SIG-M5 (cell line): Measurements from ENCODE around the gene OR5K3.

ENCODE experiments used
- DNase-seq: peaks from one replicate; lab custom pipeline; 2025; lab: John Stamatoyannopoulos, UW

OR5K3 gene

DNA sequence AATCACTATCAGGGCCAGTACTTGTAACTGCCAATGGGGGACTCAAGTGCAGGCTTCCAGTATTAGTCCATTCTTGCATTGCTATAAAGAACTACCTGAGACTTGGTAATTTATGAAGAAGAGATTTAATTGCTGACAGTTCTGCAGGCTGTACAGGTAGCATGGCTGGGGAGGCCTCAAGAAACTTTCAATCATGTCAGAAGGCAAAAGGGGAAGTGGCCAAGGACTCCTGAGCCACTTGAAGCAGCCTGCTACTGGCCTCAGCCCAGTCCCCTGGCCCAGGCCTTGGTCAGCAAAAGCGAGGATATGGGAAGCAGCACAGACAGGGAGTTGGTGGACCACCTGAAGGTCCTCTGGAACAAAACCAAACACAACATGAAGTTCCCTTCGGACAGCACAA, 43.3 kb downstream of the OR5K3 start:
- no peak for DNase-seq

DNA sequence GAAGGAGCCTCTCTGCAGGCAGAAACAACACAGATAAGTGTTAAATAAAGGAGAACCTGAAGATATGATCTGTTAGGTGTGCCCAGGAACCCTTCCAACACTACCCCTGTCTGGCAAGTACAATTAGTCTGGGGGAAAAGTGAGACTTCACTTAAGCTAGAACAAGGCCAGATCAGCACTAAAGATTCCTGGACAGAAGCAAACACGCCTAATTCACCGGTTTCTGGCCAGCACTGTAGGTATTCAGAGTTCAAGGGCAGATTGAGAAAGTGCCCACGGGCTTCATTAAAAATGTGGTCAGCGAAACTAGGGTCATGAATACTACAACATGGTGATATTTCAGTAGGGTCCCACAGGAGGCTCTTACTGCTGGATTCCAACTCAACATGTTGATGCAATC, 43.9 kb downstream of the OR5K3 start:
- DNase-seq = no peak

DNA sequence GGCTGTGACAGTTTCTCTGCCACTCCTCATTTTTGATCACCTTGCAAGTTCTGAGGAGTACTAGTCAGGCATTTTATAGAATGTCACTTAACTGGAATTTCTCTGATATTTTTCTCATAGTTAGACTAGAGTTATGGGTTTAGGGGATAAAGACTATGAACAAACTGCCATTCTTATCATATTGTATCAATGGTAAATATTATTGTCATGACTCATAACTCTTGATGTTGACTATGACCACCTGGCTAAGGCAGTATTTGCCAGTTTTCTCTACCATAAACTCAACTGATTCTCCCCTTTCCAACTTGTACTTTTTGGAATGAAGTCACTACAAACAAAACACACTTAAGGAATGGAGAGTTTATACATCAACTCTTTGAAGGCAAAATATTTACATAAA, 49.8 kb downstream of the OR5K3 start:
- no peak for DNase-seq
